Neural progenitor cell (in vitro differentiated cells): Measurements from ENCODE around the gene ETV7.

ENCODE experiments used
- EZH2 ChIP-seq: fragments of 200-600 bp; sonication (generic); IDR thresholded peaks from 2 replicates; pipeline ENCODE4 v1.6.1; 2017; ENCODE audit warnings: antibody characterized with exemption, mild to moderate bottlenecking, moderate library complexity
- TF ChIP-seq, protein P1 (sequence below): fragments of 200-600 bp; sonication (generic); IDR thresholded peaks from 2 replicates; pipeline ENCODE4 v1.5.1; 2017; ENCODE audit warnings: antibody characterized with exemption, mild to moderate bottlenecking

DNA sequence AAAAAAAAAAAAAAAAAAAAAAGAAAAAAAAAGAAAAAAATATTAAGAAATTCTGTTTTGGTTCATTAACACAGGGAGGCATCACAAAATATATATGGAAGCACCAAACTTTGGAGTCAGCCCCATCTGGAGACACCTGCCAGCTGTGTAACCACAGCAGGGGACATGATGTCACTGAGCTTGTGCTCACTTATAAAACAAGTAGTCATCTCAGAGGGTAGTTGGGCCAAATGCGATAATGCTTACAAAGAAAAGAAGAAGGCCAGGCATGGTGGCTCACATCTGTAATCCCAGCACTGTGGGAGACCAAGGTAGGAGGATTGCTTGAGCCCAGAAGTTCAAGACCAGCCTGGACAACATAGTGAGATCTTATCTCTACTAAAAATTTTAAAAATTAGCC lies 49.7 kb downstream of the ETV7 start:
- TF ChIP-seq, protein P1, sequence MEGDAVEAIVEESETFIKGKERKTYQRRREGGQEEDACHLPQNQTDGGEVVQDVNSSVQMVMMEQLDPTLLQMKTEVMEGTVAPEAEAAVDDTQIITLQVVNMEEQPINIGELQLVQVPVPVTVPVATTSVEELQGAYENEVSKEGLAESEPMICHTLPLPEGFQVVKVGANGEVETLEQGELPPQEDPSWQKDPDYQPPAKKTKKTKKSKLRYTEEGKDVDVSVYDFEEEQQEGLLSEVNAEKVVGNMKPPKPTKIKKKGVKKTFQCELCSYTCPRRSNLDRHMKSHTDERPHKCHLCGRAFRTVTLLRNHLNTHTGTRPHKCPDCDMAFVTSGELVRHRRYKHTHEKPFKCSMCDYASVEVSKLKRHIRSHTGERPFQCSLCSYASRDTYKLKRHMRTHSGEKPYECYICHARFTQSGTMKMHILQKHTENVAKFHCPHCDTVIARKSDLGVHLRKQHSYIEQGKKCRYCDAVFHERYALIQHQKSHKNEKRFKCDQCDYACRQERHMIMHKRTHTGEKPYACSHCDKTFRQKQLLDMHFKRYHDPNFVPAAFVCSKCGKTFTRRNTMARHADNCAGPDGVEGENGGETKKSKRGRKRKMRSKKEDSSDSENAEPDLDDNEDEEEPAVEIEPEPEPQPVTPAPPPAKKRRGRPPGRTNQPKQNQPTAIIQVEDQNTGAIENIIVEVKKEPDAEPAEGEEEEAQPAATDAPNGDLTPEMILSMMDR, result no peak
- TF ChIP-seq EZH2, result no peak
